ENCODE data around the gene CLMN. TPM values are rescaled to one million over a fixed set of nuclear protein-coding genes. Genes with fewer than 3 reads are reported as not detected.

The CLMN gene
- total RNA-seq, 1 donor from 2014 or later = 0.26 TPM

- DNase-seq (ENCODE audit: low read depth in 2 of 2) = no peak
These were observed 76.8 kb downstream of the CLMN start for GRCh38 chr14:95242870-95243269.

- DNase-seq (ENCODE audit: low read depth in 2 of 2) = no peak
These were observed 78.6 kb downstream of the CLMN start for GRCh38 chr14:95240859-95241813.

- no peak for DNase-seq (ENCODE audit: low read depth in 2 of 2)
These were observed 81.0 kb downstream of the CLMN start for GRCh38 chr14:95238487-95239298.

- DNase-seq (ENCODE audit: low read depth in 2 of 2) = no peak
These were observed 81.8 kb downstream of the CLMN start for GRCh38 chr14:95237958-95238340.

GRCh38 chr14:95237121-95237957 is 82.4 kb downstream of the CLMN start:
- DNase-seq (ENCODE audit: low read depth in 2 of 2) = no peak

GRCh38 chr14:95236221-95236620 is 83.5 kb downstream of the CLMN start:
- no peak for DNase-seq (ENCODE audit: low read depth in 2 of 2)

GRCh38 chr14:95235767-95236166 is 83.9 kb downstream of the CLMN start:
- no peak for DNase-seq (ENCODE audit: low read depth in 2 of 2)

GRCh38 chr14:95235351-95235750 is 84.4 kb downstream of the CLMN start:
- no peak for DNase-seq (ENCODE audit: low read depth in 2 of 2)

- DNase-seq (ENCODE audit: low read depth in 2 of 2) = no peak
These were observed 85.3 kb downstream of the CLMN start for GRCh38 chr14:95234426-95234825.

- no peak for DNase-seq (ENCODE audit: low read depth in 2 of 2)
These were observed 85.9 kb downstream of the CLMN start for GRCh38 chr14:95233702-95234241.

GRCh38 chr14:95232894-95233584 is 86.7 kb downstream of the CLMN start:
- no peak for DNase-seq (ENCODE audit: low read depth in 2 of 2)

- DNase-seq (ENCODE audit: low read depth in 2 of 2) = no peak
These were observed 87.6 kb downstream of the CLMN start for GRCh38 chr14:95231966-95232633.

GRCh38 chr14:95229749-95230148 is 90.0 kb downstream of the CLMN start:
- DNase-seq (ENCODE audit: low read depth in 2 of 2) = peak in 1 of 2 donors; percentile 15

GRCh38 chr14:95228240-95228639 is 91.5 kb downstream of the CLMN start:
- DNase-seq (ENCODE audit: low read depth in 2 of 2) = no peak

GRCh38 chr14:95227279-95227860 is 92.3 kb downstream of the CLMN start:
- peak in 1 of 2 donors; percentile 32 for DNase-seq (ENCODE audit: low read depth in 2 of 2)

- no peak for DNase-seq (ENCODE audit: low read depth in 2 of 2)
These were observed 92.9 kb downstream of the CLMN start for GRCh38 chr14:95226801-95227200.

GRCh38 chr14:95225251-95225887 is 94.3 kb downstream of the CLMN start:
- no peak for DNase-seq (ENCODE audit: low read depth in 2 of 2)

- no peak for DNase-seq (ENCODE audit: low read depth in 2 of 2)
These were observed 96.8 kb downstream of the CLMN start for GRCh38 chr14:95222870-95223398.

GRCh38 chr14:95222151-95222631 is 97.5 kb downstream of the CLMN start:
- no peak for DNase-seq (ENCODE audit: low read depth in 2 of 2)

Data from dermis microvascular lymphatic vessel endothelial cell (primary cell).